Umbilical cord (tissue), 2 donors: ENCODE data around the gene MRPL39. TPM values are rescaled to one million over a fixed set of nuclear protein-coding genes. Genes with fewer than 3 reads are reported as not detected.
"Not testable (repeated sequence)": the region's sequence is repeated elsewhere in the genome, so short reads cannot be mapped to it uniquely, and the experiment has no call there.

Source experiments
- DNase-seq: peaks from one replicate; pipeline ENCODE4 v3.0.0-alpha.2; 2015; ENCODE audit warnings: low spot score
- total RNA-seq: library from RNA; depleted of rRNA; stranded (reverse); fragments of >200 nt; gene quantifications from one replicate; pipeline ENCODE4 v1.2.3, GENCODE V29; 2014; ENCODE audit warnings: low replicate concordance; ENCODE audit not compliant: insufficient read depth

MRPL39 gene
- 36.8 TPM for total RNA-seq

- peak; percentile 93 for DNase-seq
These were observed at the start of gene MRPL39 for GRCh38 chr21:25607151-25608043. TSS of gene MRPL39 (minus strand) at chr21:25607481. CDS start at chr21:25607475, 6 bp downstream.

GRCh38 chr21:25656412-25656811 is 49.1 kb upstream of the MRPL39 start:
- no peak for DNase-seq

GRCh38 chr21:25649146-25649545 is 41.9 kb upstream of the MRPL39 start:
- DNase-seq: no peak

- no peak for DNase-seq
These were observed 40.4 kb upstream of the MRPL39 start for GRCh38 chr21:25647647-25648046.

DNA sequence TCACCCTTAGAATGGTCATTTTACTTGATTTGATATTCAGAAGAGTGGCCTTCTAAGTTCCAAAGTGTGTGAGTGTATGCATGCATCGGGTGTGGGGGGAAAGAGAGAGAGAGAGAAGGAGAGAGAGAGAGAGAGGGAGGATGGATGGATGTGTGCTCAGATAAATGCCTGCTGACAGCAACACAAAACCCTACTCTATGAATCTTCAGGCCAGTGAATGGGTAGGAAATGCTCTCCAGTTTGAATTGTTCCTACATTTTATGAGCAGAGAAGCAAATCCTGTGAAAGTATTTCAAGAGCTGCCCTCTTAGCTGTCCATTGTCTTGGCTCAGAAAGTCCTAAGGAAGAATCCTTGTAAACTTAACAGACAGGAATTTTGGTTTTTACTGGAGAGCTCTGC is 39.2 kb upstream of the MRPL39 start:
- peak; percentile 39 for DNase-seq

GRCh38 chr21:25643486-25643885 is 36.2 kb upstream of the MRPL39 start:
- DNase-seq: no peak

- no peak for DNase-seq
These were observed 33.6 kb upstream of the MRPL39 start for GRCh38 chr21:25640943-25641292.

DNA sequence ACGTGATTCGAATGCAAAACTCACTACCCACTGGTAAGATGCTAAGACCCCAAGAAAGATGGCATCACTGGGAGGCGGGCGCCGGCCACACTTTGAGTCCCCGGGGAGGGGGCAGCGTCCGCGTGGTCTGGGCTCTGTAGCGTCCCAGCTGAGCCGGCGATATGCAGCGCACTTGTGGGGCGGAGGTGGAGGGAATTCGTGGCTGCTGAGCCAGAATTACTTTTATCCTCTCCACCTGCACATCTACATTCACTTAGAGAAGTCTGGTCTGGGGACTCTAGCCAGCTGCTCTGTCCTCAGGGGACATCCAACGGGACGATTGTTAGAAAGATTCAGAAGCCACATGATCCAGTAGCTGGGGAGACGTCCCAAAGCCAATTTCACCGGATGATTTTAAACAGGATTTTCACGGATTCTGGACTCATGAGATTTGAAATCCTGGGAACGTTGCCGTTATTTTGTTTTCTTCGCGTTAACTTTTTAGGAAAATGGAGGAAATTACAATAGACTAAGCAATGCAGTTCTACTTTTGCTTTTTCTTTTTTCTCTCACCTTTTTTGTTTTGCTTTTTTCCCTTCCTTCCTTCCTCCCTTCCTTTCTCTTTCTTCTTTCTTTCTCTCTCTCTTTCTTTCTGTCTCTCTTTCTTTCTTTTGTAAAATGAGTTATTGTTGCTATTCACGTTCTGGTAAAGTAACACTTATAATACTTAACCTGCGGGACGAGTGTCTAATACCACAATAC is 33.1 kb upstream of the MRPL39 start:
- peak; percentile 26 for DNase-seq

- peak; percentile 42 for DNase-seq
These were observed 32.4 kb upstream of the MRPL39 start for GRCh38 chr21:25639551-25640201.

- DNase-seq: peak; percentile 76
These were observed 31.6 kb upstream of the MRPL39 start, which contains the start of gene JAM2 for GRCh38 chr21:25638660-25639550. TSS of gene JAM2 (plus strand) at chr21:25639258. CDS start at chr21:25639822, 564 bp downstream.

- peak; percentile 84 for DNase-seq
These were observed 30.8 kb upstream of the MRPL39 start for GRCh38 chr21:25637851-25638659.

- no peak for DNase-seq
These were observed 29.4 kb upstream of the MRPL39 start for GRCh38 chr21:25636727-25637126.

DNA sequence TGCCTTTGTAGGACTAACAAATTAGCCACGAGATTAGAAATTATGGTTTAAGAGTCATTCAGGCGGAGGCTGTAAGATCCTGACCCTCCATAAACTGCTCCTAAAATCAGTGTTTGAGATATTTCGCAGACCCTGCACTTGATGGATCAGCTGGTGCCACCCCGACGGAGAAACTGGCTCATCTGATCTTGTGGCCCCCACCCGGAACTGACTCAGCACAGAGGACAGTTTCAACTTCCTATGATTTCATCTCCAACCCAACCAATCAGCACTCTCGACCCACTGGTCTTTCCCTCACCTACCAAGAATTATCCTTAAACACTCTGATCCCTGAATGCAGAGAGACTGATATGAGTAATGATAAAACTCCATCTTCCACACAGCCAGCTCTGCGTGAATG is 28.0 kb upstream of the MRPL39 start:
- no peak for DNase-seq

- no peak for DNase-seq
These were observed 25.0 kb upstream of the MRPL39 start for GRCh38 chr21:25632296-25632695.

- peak; percentile 61 for DNase-seq
These were observed 19.5 kb upstream of the MRPL39 start for GRCh38 chr21:25626757-25627156.

DNA sequence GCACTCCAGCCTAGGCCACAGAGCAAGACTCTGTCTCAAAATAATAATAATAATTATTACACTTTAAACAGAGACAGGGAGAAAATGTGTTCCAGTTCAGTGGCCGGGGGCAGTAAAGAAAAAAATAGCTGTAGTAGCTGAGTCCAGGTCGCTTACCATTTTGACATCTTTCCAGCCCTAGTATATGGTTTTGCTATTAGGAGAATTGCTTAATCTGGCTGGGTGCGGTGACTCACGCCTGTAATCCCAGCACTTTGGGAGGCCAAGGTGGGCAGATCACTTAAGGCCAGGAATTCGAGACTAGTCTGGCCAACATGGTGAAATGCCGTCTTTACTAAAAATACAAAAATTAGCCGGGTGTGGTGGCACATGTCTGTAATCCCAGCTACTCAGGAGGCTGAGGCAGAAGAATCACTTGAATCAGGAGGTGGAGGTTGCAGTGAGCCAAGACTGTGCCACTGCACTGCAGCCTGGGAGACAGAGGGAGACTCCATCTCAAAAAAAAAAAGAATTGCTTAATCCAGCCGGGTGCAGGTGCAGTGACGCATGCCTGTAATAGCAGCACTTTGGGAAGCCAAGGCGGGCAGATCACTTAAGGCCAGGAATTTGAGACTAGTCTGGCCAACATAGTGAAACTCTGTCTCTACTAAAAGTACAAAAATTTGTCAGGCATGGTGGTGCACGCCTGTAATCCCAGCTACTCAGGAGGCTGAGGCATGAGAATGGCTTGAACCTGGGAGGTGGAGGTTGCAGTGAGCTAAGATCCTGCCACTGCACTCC is 18.7 kb upstream of the MRPL39 start:
- DNase-seq: not testable (repeated sequence)

GRCh38 chr21:25625036-25625435 is 17.8 kb upstream of the MRPL39 start:
- peak; percentile 21 for DNase-seq

DNA sequence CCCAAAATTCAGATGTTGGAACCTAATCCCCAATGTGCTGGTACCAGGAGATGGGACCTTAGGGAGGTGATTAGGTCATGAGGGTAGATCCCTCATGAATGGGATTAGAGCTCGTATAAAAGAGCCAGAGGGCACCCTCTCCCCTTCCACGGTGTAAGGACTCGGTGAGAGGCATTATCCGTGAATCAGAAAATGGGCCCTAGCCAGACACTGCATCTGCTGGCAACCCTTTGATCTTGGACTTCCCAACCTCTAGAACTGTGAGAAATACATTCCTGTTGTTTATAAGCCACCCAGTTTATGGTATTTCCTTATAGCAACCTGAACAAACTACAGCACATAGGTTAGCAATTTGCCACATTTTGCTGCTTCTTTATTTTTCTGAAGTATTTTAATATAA is 17.2 kb upstream of the MRPL39 start:
- DNase-seq: no peak

DNA sequence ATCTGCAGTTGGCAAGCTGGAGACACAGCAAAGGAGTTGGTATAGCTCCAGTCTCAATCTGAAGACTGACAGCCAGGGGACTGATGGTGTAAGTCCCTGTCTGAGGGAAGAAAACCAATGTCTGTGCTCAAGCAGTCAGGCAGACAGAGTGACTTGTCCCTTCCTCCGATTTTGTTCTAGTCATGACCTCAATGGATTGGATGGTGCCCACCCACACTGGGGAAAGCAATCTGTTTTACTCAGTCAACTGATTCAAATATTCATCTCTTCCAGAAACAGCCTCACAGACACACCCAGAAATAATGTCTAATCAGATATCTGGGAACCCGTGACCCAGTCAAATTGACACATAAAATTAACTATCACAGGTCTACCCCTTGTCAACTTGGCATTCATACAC is 11.9 kb upstream of the MRPL39 start:
- no peak for DNase-seq
